HEK293 (cell line): ENCODE measurements around the gene IL4I1.

Source experiments
- GLIS1 ChIP-seq: fragments of 450-650 bp; formaldehyde crosslinking; IDR thresholded peaks from 2 replicates; pipeline ENCODE4 v1.5.1; 2016; ENCODE audit warnings: missing biosample characterization, missing genetic modification characterization
- MYNN ChIP-seq: fragments of 450-650 bp; formaldehyde crosslinking; IDR thresholded peaks from 2 replicates; pipeline ENCODE4 v1.5.1; 2016; ENCODE audit warnings: missing biosample characterization, missing genetic modification characterization, borderline replicate concordance
- SALL2 ChIP-seq: fragments of 450-650 bp; formaldehyde crosslinking; IDR thresholded peaks from 2 replicates; pipeline ENCODE4 v1.5.0; 2017; ENCODE audit warnings: missing biosample characterization, mild to moderate bottlenecking, missing genetic modification characterization, borderline replicate concordance
- SCRT1 ChIP-seq: fragments of 450-650 bp; formaldehyde crosslinking; IDR thresholded peaks from 2 replicates; pipeline ENCODE4 v1.5.1; 2016; ENCODE audit warnings: missing biosample characterization, missing genetic modification characterization, borderline replicate concordance
- SP2 ChIP-seq: fragments of 450-650 bp; formaldehyde crosslinking; IDR thresholded peaks from 2 replicates; pipeline ENCODE4 v1.5.1; 2016; ENCODE audit warnings: missing biosample characterization, missing genetic modification characterization
- ZBTB48 ChIP-seq: fragments of 450-650 bp; formaldehyde crosslinking; IDR thresholded peaks from 2 replicates; pipeline ENCODE4 v1.5.1; 2016; ENCODE audit warnings: missing biosample characterization, missing genetic modification characterization
- ZEB2 ChIP-seq: fragments of 450-650 bp; formaldehyde crosslinking; IDR thresholded peaks from 2 replicates; pipeline ENCODE4 v1.5.1; 2016; ENCODE audit warnings: missing biosample characterization, missing genetic modification characterization
- ZFHX2 ChIP-seq: fragments of 450-650 bp; formaldehyde crosslinking; conservative IDR thresholded peaks from 2 replicates; pipeline ENCODE4 v1.5.1; 2016; ENCODE audit warnings: missing biosample characterization, missing genetic modification characterization
- ZNF112 ChIP-seq: fragments of 450-650 bp; formaldehyde crosslinking; IDR thresholded peaks from 2 replicates; pipeline ENCODE4 v1.5.0; 2017; ENCODE audit warnings: missing biosample characterization, missing genetic modification characterization
- ZNF211 ChIP-seq: fragments of 450-650 bp; formaldehyde crosslinking; IDR thresholded peaks from 2 replicates; pipeline ENCODE4 v1.5.1; 2016; ENCODE audit warnings: low read depth, missing biosample characterization, missing genetic modification characterization
- ZNF354C ChIP-seq: fragments of 450-650 bp; formaldehyde crosslinking; IDR thresholded peaks from 2 replicates; pipeline ENCODE4 v1.5.1; 2016; ENCODE audit warnings: missing biosample characterization, missing genetic modification characterization, low read depth, borderline replicate concordance
- ZNF600 ChIP-seq: fragments of 450-650 bp; formaldehyde crosslinking; IDR thresholded peaks from 2 replicates; pipeline ENCODE4 v1.5.1; 2016; ENCODE audit warnings: missing biosample characterization, missing genetic modification characterization
- ZNF677 ChIP-seq: fragments of 450-650 bp; IDR thresholded peaks from 2 replicates; pipeline ENCODE4 v1.5.0; 2018; ENCODE audit warnings: missing biosample characterization, mild to moderate bottlenecking, missing genetic modification characterization, moderate library complexity
- ZNF768 ChIP-seq: fragments of 450-650 bp; formaldehyde crosslinking; IDR thresholded peaks from 2 replicates; pipeline ENCODE4 v1.5.1; 2018; ENCODE audit warnings: missing biosample characterization, mild to moderate bottlenecking, missing genetic modification characterization
- ZNF843 ChIP-seq: fragments of 450-650 bp; formaldehyde crosslinking; IDR thresholded peaks from 2 replicates; pipeline ENCODE4 v1.5.1; 2016; ENCODE audit warnings: missing biosample characterization, missing genetic modification characterization
- ZSCAN16 ChIP-seq: fragments of 450-650 bp; formaldehyde crosslinking; IDR thresholded peaks from 2 replicates; pipeline ENCODE4 v1.5.1; 2016; ENCODE audit warnings: missing biosample characterization, missing genetic modification characterization
- TF ChIP-seq, protein P1 (sequence below): fragments of 450-650 bp; formaldehyde crosslinking; IDR thresholded peaks from 2 replicates; pipeline ENCODE4 v1.5.1; 2016; ENCODE audit warnings: missing biosample characterization, missing genetic modification characterization
- TF ChIP-seq, protein P2 (sequence below): fragments of 450-650 bp; formaldehyde crosslinking; IDR thresholded peaks from 2 replicates; pipeline ENCODE4 v1.5.1; 2016; ENCODE audit warnings: missing biosample characterization, missing genetic modification characterization, borderline replicate concordance
- TF ChIP-seq, protein P3 (sequence below): fragments of 450-650 bp; formaldehyde crosslinking; IDR thresholded peaks from 2 replicates; pipeline ENCODE4 v1.5.1; 2016; ENCODE audit warnings: missing biosample characterization, missing genetic modification characterization, borderline replicate concordance
- TF ChIP-seq, protein P4 (sequence below): fragments of 450-650 bp; formaldehyde crosslinking; IDR thresholded peaks from 2 replicates; pipeline ENCODE4 v1.5.1; 2017; ENCODE audit warnings: missing biosample characterization, missing genetic modification characterization
- TF ChIP-seq, protein P5 (sequence below): fragments of 450-650 bp; IDR thresholded peaks from 2 replicates; pipeline ENCODE4 v1.5.1; 2018; ENCODE audit warnings: missing biosample characterization, missing genetic modification characterization

Gene IL4I1

DNA sequence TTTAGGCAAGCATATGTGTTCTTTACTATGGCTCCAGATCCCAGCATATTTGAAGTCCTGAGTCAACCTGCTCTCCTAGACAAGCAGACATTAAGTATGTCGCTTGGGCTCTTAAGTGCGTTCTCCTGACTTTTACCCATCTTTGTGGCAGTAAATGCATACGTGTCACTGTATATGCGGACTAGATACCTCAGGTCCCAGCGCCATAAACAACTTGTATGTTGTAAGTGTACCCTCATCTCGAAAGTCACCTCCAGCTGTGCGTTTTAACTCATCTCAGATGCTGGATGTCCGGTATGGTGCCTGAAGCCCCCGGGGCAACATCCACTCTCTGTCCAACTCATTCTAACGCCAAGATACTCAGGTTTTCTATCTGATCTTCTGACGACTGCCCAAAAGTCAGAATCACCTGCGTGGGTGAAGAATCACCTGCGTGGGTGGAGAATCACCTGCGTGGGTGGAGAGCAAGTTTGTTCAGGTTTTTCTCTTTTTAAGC, 44.0 kb downstream of the IL4I1 start (continued):
- TF ChIP-seq, protein P1, sequence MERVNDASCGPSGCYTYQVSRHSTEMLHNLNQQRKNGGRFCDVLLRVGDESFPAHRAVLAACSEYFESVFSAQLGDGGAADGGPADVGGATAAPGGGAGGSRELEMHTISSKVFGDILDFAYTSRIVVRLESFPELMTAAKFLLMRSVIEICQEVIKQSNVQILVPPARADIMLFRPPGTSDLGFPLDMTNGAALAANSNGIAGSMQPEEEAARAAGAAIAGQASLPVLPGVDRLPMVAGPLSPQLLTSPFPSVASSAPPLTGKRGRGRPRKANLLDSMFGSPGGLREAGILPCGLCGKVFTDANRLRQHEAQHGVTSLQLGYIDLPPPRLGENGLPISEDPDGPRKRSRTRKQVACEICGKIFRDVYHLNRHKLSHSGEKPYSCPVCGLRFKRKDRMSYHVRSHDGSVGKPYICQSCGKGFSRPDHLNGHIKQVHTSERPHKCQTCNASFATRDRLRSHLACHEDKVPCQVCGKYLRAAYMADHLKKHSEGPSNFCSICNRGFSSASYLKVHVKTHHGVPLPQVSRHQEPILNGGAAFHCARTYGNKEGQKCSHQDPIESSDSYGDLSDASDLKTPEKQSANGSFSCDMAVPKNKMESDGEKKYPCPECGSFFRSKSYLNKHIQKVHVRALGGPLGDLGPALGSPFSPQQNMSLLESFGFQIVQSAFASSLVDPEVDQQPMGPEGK (tag by site-specific recombination): peak; percentile 42; the same call in 1 of the 2 replicates
- TF ChIP-seq ZBTB48 (tag by site-specific recombination): no peak
- TF ChIP-seq SALL2 (tag by site-specific recombination): no peak
- TF ChIP-seq ZEB2 (tag by site-specific recombination): peak; percentile 49; the same call in 1 of the 2 replicates
- TF ChIP-seq ZNF843 (tag by site-specific recombination): no peak
- TF ChIP-seq, protein P2, sequence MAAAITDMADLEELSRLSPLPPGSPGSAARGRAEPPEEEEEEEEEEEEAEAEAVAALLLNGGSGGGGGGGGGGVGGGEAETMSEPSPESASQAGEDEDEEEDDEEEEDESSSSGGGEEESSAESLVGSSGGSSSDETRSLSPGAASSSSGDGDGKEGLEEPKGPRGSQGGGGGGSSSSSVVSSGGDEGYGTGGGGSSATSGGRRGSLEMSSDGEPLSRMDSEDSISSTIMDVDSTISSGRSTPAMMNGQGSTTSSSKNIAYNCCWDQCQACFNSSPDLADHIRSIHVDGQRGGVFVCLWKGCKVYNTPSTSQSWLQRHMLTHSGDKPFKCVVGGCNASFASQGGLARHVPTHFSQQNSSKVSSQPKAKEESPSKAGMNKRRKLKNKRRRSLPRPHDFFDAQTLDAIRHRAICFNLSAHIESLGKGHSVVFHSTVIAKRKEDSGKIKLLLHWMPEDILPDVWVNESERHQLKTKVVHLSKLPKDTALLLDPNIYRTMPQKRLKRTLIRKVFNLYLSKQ (tag by site-specific recombination): no peak
- TF ChIP-seq GLIS1 (tag by site-specific recombination): 0 out of 2 replicates have a peak, but pooled peaks have one; percentile 17
- TF ChIP-seq ZFHX2 (tag by site-specific recombination): peak; percentile 94
- TF ChIP-seq, protein P3, sequence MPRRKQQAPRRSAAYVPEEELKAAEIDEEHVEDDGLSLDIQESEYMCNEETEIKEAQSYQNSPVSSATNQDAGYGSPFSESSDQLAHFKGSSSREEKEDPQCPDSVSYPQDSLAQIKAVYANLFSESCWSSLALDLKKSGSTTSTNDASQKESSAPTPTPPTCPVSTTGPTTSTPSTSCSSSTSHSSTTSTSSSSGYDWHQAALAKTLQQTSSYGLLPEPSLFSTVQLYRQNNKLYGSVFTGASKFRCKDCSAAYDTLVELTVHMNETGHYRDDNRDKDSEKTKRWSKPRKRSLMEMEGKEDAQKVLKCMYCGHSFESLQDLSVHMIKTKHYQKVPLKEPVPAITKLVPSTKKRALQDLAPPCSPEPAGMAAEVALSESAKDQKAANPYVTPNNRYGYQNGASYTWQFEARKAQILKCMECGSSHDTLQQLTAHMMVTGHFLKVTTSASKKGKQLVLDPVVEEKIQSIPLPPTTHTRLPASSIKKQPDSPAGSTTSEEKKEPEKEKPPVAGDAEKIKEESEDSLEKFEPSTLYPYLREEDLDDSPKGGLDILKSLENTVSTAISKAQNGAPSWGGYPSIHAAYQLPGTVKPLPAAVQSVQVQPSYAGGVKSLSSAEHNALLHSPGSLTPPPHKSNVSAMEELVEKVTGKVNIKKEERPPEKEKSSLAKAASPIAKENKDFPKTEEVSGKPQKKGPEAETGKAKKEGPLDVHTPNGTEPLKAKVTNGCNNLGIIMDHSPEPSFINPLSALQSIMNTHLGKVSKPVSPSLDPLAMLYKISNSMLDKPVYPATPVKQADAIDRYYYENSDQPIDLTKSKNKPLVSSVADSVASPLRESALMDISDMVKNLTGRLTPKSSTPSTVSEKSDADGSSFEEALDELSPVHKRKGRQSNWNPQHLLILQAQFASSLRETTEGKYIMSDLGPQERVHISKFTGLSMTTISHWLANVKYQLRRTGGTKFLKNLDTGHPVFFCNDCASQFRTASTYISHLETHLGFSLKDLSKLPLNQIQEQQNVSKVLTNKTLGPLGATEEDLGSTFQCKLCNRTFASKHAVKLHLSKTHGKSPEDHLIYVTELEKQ: no peak
- no peak for TF ChIP-seq ZNF112 (tag by site-specific recombination)
- no peak for TF ChIP-seq SP2
- no peak for TF ChIP-seq ZSCAN16 (tag by site-specific recombination)
- TF ChIP-seq ZNF677 (tag by site-specific recombination): no peak
- TF ChIP-seq, protein P4, sequence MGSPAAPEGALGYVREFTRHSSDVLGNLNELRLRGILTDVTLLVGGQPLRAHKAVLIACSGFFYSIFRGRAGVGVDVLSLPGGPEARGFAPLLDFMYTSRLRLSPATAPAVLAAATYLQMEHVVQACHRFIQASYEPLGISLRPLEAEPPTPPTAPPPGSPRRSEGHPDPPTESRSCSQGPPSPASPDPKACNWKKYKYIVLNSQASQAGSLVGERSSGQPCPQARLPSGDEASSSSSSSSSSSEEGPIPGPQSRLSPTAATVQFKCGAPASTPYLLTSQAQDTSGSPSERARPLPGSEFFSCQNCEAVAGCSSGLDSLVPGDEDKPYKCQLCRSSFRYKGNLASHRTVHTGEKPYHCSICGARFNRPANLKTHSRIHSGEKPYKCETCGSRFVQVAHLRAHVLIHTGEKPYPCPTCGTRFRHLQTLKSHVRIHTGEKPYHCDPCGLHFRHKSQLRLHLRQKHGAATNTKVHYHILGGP: no peak
- TF ChIP-seq ZNF600 (tag by site-specific recombination): peak; percentile 64
- no peak for TF ChIP-seq ZNF211 (tag by site-specific recombination)
- TF ChIP-seq SCRT1 (tag by site-specific recombination): no peak
- TF ChIP-seq ZNF768 (tag by site-specific recombination): no peak
- no peak for TF ChIP-seq ZNF354C (tag by site-specific recombination)
- 0 out of 2 replicates have a peak, but pooled peaks have one; percentile 46 for TF ChIP-seq MYNN (tag by site-specific recombination)
- TF ChIP-seq, protein P5, sequence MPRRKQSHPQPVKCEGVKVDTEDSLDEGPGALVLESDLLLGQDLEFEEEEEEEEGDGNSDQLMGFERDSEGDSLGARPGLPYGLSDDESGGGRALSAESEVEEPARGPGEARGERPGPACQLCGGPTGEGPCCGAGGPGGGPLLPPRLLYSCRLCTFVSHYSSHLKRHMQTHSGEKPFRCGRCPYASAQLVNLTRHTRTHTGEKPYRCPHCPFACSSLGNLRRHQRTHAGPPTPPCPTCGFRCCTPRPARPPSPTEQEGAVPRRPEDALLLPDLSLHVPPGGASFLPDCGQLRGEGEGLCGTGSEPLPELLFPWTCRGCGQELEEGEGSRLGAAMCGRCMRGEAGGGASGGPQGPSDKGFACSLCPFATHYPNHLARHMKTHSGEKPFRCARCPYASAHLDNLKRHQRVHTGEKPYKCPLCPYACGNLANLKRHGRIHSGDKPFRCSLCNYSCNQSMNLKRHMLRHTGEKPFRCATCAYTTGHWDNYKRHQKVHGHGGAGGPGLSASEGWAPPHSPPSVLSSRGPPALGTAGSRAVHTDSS (tag by site-specific recombination): no peak
